HCT116 (cell line): ENCODE results near the gene CEACAM1. TPM values are rescaled to one million over a fixed set of nuclear protein-coding genes. Genes with fewer than 3 reads are reported as not detected.
"Not testable (repeated sequence)": the region's sequence is repeated elsewhere in the genome, so short reads cannot be mapped to it uniquely, and the experiment has no call there.

Experiments used
- ATAC-seq: fragments of 200-7000 bp; cut with Tn5 transposase; 2 replicates; pipeline ENCODE4 v1.9.1; 2020; ENCODE audit warnings: mild to moderate bottlenecking, moderate library complexity
- BruUV-seq: library from RNA; stranded (reverse); fragments of 400-500 nt; replicated peaks from 2 replicates; lab custom pipeline; 2021; lab: Mats Ljungman, UMichigan
- CTCF ChIA-PET: fragments of 300-600 bp; sonication (Branson Sonifier 250); formaldehyde crosslinking; loops from one replicate; lab custom pipeline; 2021; ENCODE audit warnings: antibody characterized with exemption; lab: Charles Lee
- POLR2A ChIA-PET: fragments of 300-600, 350-600 bp; sonication (Branson Sonifier 250); formaldehyde crosslinking; loops from one replicate; lab custom pipeline; 2021; ENCODE audit warnings: antibody characterized with exemption; lab: Charles Lee
- RAD21 ChIA-PET, 2 experiments: fragments of 300-600 bp; sonication (Branson Sonifier 250); formaldehyde crosslinking; loops; one replicate each; lab custom pipeline; 2023; ENCODE audit warnings: low total read pairs in 2 of 2; ENCODE audit not compliant: uncharacterized antibody in 2 of 2, unreplicated experiment in 2 of 2, low non-redundant PET in 1 of 2; lab: Charles Lee
- DNase-seq: peaks from one replicate; pipeline ENCODE4 v3.0.0-alpha.2; 2010; ENCODE audit warnings: low read depth, low spot score
- H2AFZ ChIP-seq: fragments of 200-600 bp; shearing (Covaris generic), sonication (generic); 2 replicates; pipeline ENCODE4 v1.6.1; 2017; ENCODE audit warnings: low read depth, mixed run types, mixed read lengths, antibody characterized with exemption, low read length; ENCODE audit not compliant: poor library complexity, severe bottlenecking
- H3K27ac ChIP-seq: 2 replicates; pipeline ENCODE4 v1.5.1; 2012; ENCODE audit warnings: low read depth, low read length
- H3K27me3 ChIP-seq: fragments of 200-600 bp; sonication (generic); 2 replicates; pipeline ENCODE4 v1.6.1; 2016; ENCODE audit warnings: mixed run types, low read length, mixed read lengths; ENCODE audit not compliant: insufficient read depth
- H3K36me3 ChIP-seq, 2 experiments: fragments of 200-500 bp in 1 of 2; fragments of 200-600 bp in 1 of 2; sonication (Bioruptor generic) in 1 of 2; sonication (generic) in 1 of 2; 2 replicates each; pipeline versions ENCODE4 v1.5.1 to v1.6.1; 2014 to 2016; ENCODE audit warnings: low read length in 2 of 2, inconsistent platforms in 1 of 2, mixed read lengths in 1 of 2, mixed run types in 1 of 2; ENCODE audit not compliant: insufficient read depth in 2 of 2, control insufficient read depth in 1 of 2
- H3K4me1 ChIP-seq, 2 experiments: fragments of 200-600 bp in 1 of 2; sonication (generic) in 1 of 2; 2 replicates each; pipeline versions ENCODE4 v1.5.1 to v1.6.1; 2012 to 2017; ENCODE audit warnings: low read length in 2 of 2, inconsistent platforms in 1 of 2, mild to moderate bottlenecking in 1 of 2, mixed read lengths in 1 of 2, mixed run types in 1 of 2, moderate library complexity in 1 of 2; ENCODE audit not compliant: insufficient read depth in 2 of 2, control insufficient read depth in 1 of 2
- H3K4me2 ChIP-seq: fragments of 200-600 bp; sonication (generic); 2 replicates; pipeline ENCODE4 v1.6.1; 2017; ENCODE audit warnings: mixed run types, low read length, mixed read lengths
- H3K4me3 ChIP-seq, 2 experiments: fragments of 200-600 bp in 1 of 2; sonication (generic) in 1 of 2; replicated peaks in 1 of 2; 2 replicates each; pipeline ENCODE4 v1.5.1; 2011 to 2016; ENCODE audit warnings: low read length in 2 of 2, control low read depth in 1 of 2, low read depth in 1 of 2, mild to moderate bottlenecking in 1 of 2, mixed read lengths in 1 of 2, mixed run types in 1 of 2
- H3K79me2 ChIP-seq: fragments of 200-600 bp; sonication (generic); 2 replicates; pipeline ENCODE4 v1.6.1; 2017; ENCODE audit warnings: mild to moderate bottlenecking, mixed run types, low read length, moderate library complexity, mixed read lengths; ENCODE audit not compliant: insufficient read depth
- H3K9ac ChIP-seq: fragments of 200-600 bp; sonication (generic); 2 replicates; pipeline ENCODE4 v1.6.1; 2016; ENCODE audit warnings: low read length, mixed read lengths
- H3K9me2 ChIP-seq: fragments of 200-600 bp; sonication (generic), shearing (Covaris generic); 2 replicates; pipeline ENCODE4 v1.6.1; 2017; ENCODE audit warnings: mixed run types, mild to moderate bottlenecking, moderate library complexity; ENCODE audit not compliant: insufficient read depth
- H3K9me3 ChIP-seq, 2 experiments: fragments of 200-500 bp in 1 of 2; fragments of 200-600 bp in 1 of 2; sonication (Bioruptor generic) in 1 of 2; sonication (generic) in 1 of 2; 2 replicates each; pipeline ENCODE4 v1.6.1; 2014 to 2017; ENCODE audit warnings: low read length in 2 of 2, mixed read lengths in 2 of 2, inconsistent platforms in 1 of 2, low read depth in 1 of 2, mild to moderate bottlenecking in 1 of 2, mixed run types in 1 of 2, moderate library complexity in 1 of 2; ENCODE audit not compliant: control insufficient read depth in 1 of 2, insufficient read depth in 1 of 2
- H4K20me1 ChIP-seq: fragments of 200-600 bp; sonication (generic), shearing (Covaris generic); 2 replicates; pipeline ENCODE4 v1.6.1; 2017; ENCODE audit warnings: mixed run types, mild to moderate bottlenecking, moderate library complexity; ENCODE audit not compliant: insufficient read depth
- EZH2phosphoT487 ChIP-seq: fragments of 200-600 bp; IDR thresholded peaks from 2 replicates; pipeline ENCODE4 v1.6.1; 2018; ENCODE audit warnings: antibody characterized with exemption, borderline replicate concordance
- JUND ChIP-seq: IDR thresholded peaks from 2 replicates; pipeline ENCODE4 v1.6.1; 2012
- MAX ChIP-seq: IDR thresholded peaks from 2 replicates; pipeline ENCODE4 v1.6.1; 2012
- intact Hi-C: fragments of 100-400 bp; cut with micrococcal nuclease; formaldehyde crosslinking; loops from 2 replicates; pipeline ENCODE4 v1.10.0; 2022
- total RNA-seq: library from RNA; stranded (reverse); gene quantifications from one replicate; pipeline ENCODE4 v1.2.1, GENCODE V29; 2021; ENCODE audit not compliant: unreplicated experiment

Gene CEACAM1
- total RNA-seq, 1 experiment from 2014 or later = 1.2 TPM

- no TSS peak for BruUV-seq
- no peaks in the 10 kb centered on the region for H3K9me2 ChIP-seq
- no peaks in the 10 kb centered on the region for H3K4me1 ChIP-seq
- no peaks in the 10 kb centered on the region for H3K36me3 ChIP-seq
- H3K4me2 ChIP-seq = no peak overlapping the region
- ChIA-PET CTCF (no interaction called here), RAD21 (no interaction called here), POLR2A (no interaction called here)
- no peaks in the 10 kb centered on the region for H3K9me3 ChIP-seq
- no peak overlapping the region for H3K4me3 ChIP-seq
- H3K27me3 ChIP-seq = no peaks in the 10 kb centered on the region
- DNase-seq (no peak), ATAC-seq (no peak)
- H4K20me1 ChIP-seq = no peaks in the 10 kb centered on the region
- no peak overlapping the region for H2AFZ ChIP-seq
- TF ChIP-seq JUND (no peak), MAX (no peak), EZH2phosphoT487 (no peak)
- H3K79me2 ChIP-seq = no peaks in the 10 kb centered on the region
- H3K27ac ChIP-seq = no peak overlapping the region
- H3K9ac ChIP-seq = no peak overlapping the region
- intact Hi-C loops = no loop called here
These were observed 10.8 kb upstream of the CEACAM1 start for GRCh38 chr19:42538841-42539709.

GRCh38 chr19:42535276-42535675 lies 7.0 kb upstream of the CEACAM1 start:
- POLR2A ChIA-PET, intact Hi-C loops: not testable (repeated sequence)
- CTCF ChIA-PET = interaction anchor here (2.0 kb wide), 1 partner anchor 95 kb away, joined by 5 read pairs; no protein-coding TSS in a partner anchor

More at GRCh38 chr19:42535276-42535675, 7.0 kb upstream of the CEACAM1 start:
- H3K27me3 ChIP-seq, H3K79me2 ChIP-seq, H2AFZ ChIP-seq, H3K4me3 ChIP-seq, H3K36me3 ChIP-seq, H3K9me3 ChIP-seq, DNase-seq, H3K9ac ChIP-seq, H4K20me1 ChIP-seq, BruUV-seq, H3K4me2 ChIP-seq, ATAC-seq, H3K4me1 ChIP-seq, RAD21 ChIA-PET, H3K27ac ChIP-seq, H3K9me2 ChIP-seq: not testable (repeated sequence)
